ENCODE results near the gene ADAD1.

DNA sequence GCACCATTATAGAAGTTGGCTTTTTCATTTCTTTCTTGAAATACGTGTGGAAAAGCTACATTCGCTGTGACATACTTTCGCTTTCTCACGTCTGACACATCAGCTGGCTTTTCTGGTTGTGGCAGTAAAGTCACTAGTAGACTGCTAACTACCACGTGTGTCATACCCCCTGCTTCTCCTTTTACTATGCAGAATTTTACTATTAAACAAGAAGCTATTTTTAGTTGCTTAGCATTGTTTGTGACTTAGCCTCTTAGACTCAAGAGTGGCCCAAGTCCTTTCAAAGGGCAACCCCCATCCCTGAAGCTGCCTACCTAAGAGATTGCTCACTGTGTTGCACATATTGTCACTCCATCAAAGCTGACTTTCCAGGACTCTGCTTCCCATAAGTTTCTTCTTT lies 79.8 kb downstream of the ADAD1 start:
- TF ChIP-seq, protein P1, sequence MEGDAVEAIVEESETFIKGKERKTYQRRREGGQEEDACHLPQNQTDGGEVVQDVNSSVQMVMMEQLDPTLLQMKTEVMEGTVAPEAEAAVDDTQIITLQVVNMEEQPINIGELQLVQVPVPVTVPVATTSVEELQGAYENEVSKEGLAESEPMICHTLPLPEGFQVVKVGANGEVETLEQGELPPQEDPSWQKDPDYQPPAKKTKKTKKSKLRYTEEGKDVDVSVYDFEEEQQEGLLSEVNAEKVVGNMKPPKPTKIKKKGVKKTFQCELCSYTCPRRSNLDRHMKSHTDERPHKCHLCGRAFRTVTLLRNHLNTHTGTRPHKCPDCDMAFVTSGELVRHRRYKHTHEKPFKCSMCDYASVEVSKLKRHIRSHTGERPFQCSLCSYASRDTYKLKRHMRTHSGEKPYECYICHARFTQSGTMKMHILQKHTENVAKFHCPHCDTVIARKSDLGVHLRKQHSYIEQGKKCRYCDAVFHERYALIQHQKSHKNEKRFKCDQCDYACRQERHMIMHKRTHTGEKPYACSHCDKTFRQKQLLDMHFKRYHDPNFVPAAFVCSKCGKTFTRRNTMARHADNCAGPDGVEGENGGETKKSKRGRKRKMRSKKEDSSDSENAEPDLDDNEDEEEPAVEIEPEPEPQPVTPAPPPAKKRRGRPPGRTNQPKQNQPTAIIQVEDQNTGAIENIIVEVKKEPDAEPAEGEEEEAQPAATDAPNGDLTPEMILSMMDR (IDR thresholded peaks at IDR 0.05): no peak
- TF ChIP-seq POLR2A (IDR thresholded peaks at IDR 0.05): no peak
